ENCODE data around the gene NPAS3.

DNA sequence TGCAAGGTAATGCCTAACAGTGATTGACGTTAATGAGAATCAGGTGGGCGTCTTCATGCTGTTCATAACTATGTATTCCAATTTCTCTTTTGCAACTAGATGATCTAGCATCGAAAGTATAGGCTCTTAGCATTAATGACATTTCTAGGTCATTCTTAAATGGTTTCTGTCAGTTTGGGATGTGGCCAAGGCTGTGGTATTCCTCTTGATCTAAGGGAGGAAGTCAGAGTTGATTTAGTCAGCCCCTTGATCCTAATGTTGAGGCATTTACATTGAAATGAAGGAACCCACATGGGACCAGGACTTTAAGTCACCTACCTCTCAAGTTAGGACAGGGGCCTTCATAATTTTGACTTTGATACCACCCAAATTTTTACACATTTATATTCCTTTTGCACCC lies 448.1 kb downstream of the NPAS3 start:
- TF ChIP-seq, protein P1, sequence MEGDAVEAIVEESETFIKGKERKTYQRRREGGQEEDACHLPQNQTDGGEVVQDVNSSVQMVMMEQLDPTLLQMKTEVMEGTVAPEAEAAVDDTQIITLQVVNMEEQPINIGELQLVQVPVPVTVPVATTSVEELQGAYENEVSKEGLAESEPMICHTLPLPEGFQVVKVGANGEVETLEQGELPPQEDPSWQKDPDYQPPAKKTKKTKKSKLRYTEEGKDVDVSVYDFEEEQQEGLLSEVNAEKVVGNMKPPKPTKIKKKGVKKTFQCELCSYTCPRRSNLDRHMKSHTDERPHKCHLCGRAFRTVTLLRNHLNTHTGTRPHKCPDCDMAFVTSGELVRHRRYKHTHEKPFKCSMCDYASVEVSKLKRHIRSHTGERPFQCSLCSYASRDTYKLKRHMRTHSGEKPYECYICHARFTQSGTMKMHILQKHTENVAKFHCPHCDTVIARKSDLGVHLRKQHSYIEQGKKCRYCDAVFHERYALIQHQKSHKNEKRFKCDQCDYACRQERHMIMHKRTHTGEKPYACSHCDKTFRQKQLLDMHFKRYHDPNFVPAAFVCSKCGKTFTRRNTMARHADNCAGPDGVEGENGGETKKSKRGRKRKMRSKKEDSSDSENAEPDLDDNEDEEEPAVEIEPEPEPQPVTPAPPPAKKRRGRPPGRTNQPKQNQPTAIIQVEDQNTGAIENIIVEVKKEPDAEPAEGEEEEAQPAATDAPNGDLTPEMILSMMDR (conservative IDR thresholded peaks at IDR 0.05 in 1 of 2, IDR thresholded peaks at IDR 0.05 in 1 of 2; ENCODE audit: low read depth in 1 of 2, low read length in 2 of 2), result no peak
- TF ChIP-seq EZH2 (IDR thresholded peaks at IDR 0.05; ENCODE audit: low read length, missing control alignments), result no peak
